Measurements from ENCODE around the gene ACAP1.

DNA sequence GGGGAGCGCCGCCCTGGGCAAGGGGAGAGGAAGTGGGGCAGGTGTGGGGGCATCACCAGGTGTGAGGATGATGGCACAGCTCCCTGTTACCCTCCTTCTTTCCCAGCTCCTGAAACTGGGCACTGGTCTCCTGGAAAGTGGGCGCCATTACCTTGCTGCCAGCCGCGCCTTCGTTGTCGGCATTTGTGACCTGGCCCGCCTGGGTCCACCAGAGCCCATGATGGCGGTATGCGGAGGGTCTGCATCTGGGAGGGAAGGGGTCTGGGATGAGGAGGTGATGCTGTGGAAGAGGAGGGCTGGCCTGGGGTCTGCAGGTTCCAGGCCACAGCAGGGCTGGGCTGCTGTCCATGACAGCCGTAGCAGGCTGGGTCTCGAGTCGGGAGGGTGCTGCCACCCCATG, 5.5 kb downstream of the ACAP1 start:
- TF ChIP-seq POLR2A (IDR thresholded peaks at IDR 0.05) (no peak), POLR2AphosphoS5 (IDR thresholded peaks at IDR 0.05) (peak in 2 of 3 donors; percentile 33 to 53)
- TF ChIP-seq, protein P1, sequence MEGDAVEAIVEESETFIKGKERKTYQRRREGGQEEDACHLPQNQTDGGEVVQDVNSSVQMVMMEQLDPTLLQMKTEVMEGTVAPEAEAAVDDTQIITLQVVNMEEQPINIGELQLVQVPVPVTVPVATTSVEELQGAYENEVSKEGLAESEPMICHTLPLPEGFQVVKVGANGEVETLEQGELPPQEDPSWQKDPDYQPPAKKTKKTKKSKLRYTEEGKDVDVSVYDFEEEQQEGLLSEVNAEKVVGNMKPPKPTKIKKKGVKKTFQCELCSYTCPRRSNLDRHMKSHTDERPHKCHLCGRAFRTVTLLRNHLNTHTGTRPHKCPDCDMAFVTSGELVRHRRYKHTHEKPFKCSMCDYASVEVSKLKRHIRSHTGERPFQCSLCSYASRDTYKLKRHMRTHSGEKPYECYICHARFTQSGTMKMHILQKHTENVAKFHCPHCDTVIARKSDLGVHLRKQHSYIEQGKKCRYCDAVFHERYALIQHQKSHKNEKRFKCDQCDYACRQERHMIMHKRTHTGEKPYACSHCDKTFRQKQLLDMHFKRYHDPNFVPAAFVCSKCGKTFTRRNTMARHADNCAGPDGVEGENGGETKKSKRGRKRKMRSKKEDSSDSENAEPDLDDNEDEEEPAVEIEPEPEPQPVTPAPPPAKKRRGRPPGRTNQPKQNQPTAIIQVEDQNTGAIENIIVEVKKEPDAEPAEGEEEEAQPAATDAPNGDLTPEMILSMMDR (IDR thresholded peaks at IDR 0.05 in 8 of 11, conservative IDR thresholded peaks at IDR 0.05 in 3 of 11), result no peak
